ENCODE measurements around the gene HAPSTR1.

- TF ChIP-seq CTCF (IDR thresholded peaks at IDR 0.05 in 8 of 11, conservative IDR thresholded peaks at IDR 0.05 in 3 of 11) (no peak), POLR2AphosphoS5 (IDR thresholded peaks at IDR 0.05) (no peak), POLR2A (IDR thresholded peaks at IDR 0.05) (no peak)
These were observed 35.4 kb upstream of the HAPSTR1 start for GRCh38 chr16:9056061-9056460.

All from spleen (tissue), 7 donors.